NCI-H1417 (cell line): Measurements from ENCODE around the gene SLC23A3.

Source experiments
- DNase-seq, 3 experiments: peaks; one replicate each; lab custom pipeline; 2025; lab: John Stamatoyannopoulos, UW

The SLC23A3 gene

GRCh38 chr2:219175928-219176817 lies 6.3 kb upstream of the SLC23A3 start:
- peak in 1 of 3 experiments; percentile 85 for DNase-seq

DNA sequence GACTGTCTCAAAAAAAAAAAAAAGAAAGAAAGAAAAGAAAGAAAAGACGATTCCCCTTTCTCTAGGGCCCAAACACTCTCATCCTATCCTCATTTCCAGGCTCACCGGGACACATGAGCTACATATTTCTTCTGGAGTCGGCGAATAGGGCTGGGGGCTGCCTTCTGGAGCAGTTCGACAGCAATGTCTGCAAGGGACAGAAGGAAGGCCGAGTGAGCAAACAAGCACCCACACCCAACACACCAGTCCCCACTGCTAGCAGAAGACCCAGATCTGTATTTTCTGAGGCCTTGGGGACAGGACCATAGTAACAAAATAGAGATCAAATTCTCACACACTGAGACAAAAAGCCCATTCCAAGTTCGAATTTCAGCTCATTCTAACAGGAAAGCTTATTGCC lies 5.7 kb upstream of the SLC23A3 start:
- DNase-seq: no peak

GRCh38 chr2:219174801-219175200 lies 5.0 kb upstream of the SLC23A3 start:
- DNase-seq: no peak

GRCh38 chr2:219174146-219174545 lies 4.3 kb upstream of the SLC23A3 start:
- no peak for DNase-seq

DNA sequence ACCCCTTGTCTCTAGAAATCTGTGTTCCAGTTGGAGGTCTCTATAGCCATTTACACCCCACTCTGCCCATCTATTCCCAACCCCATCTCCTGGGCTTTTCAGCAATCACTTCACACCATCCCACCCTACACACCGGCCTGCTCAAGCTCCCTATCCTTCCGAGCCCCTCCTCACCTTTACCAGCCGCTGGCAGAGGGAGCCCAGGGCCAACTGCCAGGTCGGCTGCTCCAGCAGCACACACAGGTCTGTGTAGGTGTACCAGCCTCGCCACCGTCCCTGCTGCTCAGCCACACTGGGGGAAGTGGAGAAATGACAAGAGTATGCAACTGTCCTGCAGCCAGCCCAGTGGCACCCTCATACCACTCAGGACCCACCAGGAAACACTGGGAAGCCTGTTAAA lies 3.3 kb upstream of the SLC23A3 start:
- DNase-seq: no peak

- no peak for DNase-seq
Measured at GRCh38 chr2:219172231-219173154, 2.7 kb upstream of the SLC23A3 start.

DNA sequence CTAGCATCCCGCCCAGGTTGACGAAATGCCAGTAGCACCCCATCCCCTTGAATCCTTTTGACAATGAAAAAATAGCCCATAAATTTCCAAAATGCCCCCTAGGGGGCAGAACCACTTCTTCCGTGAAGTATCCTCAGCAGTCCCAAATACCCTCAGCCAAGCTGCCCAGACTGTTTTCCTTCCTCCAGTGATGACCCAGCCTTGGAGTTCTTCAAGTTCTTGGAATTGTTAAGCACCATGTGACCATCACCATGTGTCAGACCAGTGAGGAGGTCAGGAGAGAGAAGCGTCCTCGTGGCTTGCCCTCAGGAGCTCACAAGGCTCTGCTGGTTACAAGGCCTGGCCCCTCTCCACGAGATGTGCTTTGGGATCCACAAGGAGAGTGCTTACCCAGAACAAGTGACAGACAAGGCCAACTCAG lies 1.4 kb upstream of the SLC23A3 start:
- peak; percentile 8 to 59 (median 19) for DNase-seq

DNA sequence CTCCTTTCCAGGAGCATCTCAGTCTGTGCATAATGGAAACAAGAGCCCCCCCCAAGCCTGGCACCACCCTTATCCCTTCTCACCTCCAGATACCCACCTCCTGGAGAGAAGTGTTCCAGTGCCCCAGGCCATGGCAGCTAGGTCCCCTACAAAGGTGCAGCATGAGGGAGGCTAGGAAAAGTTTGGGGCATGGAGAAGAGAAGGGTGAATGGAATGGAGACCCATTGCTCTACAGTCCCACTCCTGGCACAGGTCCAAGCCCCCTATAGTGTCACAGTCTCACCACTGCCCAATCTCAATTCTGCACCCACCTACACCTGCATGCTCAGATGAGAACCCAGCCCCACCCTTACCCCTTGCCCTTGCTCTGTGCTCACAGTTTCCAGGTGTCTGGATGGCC lies 897 bp downstream of the SLC23A3 start:
- no peak for DNase-seq

DNA sequence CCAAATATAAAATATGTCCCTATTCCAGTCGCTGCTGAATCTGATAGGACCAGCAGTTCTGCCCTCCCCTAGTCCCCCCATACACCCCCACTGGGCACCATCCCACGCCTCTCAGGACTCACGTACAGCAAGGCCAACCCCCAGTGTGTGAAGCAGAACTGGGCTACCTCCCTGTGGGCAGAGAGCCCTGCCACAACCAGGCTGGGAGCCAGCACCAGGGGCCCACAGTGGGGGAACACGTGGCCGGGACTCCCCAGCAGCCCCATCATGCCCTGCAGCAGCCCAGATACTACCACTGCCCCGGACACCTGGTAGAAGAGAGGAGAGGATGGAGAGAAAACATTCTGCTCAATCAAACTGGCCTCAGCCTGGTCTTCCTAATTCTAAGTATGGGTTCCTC lies 1.3 kb downstream of the SLC23A3 start:
- no peak for DNase-seq

DNA sequence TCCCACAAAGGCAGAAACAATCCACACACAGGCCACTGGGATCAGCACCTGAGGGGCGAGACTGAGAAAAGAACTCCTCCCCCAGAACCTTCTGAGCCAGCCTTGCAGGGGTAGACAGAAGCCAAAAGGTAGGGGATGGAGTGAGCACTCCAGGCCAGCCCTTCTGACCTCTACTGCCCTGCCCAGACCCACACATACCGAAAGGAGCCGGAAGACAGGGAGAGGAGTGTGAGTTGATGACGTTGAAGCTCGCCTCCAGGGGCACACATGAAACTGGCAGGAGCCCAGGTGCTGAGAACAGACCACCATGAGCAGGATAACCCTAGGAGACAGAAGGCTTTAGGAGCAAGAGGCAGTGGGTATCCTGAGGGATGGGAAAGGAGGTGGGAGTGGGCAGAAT lies 1.8 kb downstream of the SLC23A3 start:
- no peak for DNase-seq

- no peak for DNase-seq
Measured at GRCh38 chr2:219165058-219165911, 4.5 kb downstream of the SLC23A3 start.

GRCh38 chr2:219163156-219163555 lies 6.7 kb downstream of the SLC23A3 start:
- DNase-seq: no peak

DNA sequence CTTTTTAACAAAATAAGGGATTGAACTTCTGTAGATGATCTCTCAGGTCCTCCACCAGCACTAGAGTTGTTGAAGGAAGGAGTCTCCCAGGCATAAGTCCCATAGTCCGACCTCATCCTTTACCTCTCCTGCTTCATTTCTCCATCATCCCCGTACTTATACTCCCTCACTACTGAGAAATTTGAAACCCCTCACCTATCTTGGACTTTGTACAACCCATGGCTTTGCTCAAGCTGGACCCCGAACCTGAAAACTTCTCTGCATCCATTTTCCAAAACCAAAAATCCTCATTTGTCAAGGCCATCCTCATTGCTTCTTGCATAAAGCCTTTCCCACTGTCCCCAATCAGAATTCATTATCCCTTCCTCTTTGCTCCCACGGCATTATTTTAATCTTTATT lies 8.7 kb downstream of the SLC23A3 start:
- DNase-seq: no peak

- DNase-seq: peak; percentile 76 to 97 (median 95)
Measured at GRCh38 chr2:219160186-219161017, 9.4 kb downstream of the SLC23A3 start, which contains the start of gene NHEJ1. TSS of gene NHEJ1 (minus strand) at chr2:219160815. CDS start at chr2:219158362, 2,453 bp downstream.

GRCh38 chr2:219159771-219160185 lies 10.1 kb downstream of the SLC23A3 start:
- no peak for DNase-seq

DNA sequence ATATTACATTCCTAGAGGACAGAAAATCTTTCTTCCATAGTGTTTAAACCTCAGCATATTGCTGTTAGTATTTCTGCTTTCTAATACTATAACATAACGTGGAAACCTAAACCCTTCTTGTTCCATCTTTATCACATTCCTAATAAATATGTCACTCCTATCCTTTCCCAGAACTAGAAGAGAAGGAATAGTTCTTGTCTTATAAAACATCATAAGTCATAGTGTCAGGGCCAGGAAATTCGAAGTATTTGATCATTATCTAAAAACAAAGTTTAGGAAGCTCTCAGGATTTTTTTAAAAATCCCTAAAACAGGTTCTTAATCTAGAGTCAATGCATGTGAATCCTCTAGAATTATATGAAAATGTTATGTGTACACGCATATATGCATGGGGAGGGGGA lies 11.2 kb downstream of the SLC23A3 start:
- DNase-seq: no peak

GRCh38 chr2:219158025-219158424 lies 11.8 kb downstream of the SLC23A3 start:
- DNase-seq: no peak

DNA sequence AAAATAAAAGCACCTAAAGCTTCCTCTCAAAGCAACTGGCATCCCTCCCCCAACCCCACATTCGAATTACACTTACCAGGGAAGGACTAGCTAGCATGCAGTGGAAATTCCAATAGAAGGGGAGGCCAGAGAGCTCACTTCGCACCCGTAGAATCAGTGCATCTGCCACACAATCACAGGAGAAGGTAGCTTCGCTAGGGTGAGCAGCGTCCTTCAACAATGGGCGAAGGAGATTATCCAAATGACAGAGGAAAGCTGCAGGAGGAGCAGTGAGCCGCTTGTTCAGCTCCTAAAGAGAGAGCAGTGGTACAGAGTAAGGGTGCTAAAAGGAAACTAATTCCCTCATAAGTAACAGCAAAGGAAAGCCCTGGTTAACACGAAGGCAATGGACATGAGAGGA lies 12.4 kb downstream of the SLC23A3 start:
- no peak for DNase-seq

DNA sequence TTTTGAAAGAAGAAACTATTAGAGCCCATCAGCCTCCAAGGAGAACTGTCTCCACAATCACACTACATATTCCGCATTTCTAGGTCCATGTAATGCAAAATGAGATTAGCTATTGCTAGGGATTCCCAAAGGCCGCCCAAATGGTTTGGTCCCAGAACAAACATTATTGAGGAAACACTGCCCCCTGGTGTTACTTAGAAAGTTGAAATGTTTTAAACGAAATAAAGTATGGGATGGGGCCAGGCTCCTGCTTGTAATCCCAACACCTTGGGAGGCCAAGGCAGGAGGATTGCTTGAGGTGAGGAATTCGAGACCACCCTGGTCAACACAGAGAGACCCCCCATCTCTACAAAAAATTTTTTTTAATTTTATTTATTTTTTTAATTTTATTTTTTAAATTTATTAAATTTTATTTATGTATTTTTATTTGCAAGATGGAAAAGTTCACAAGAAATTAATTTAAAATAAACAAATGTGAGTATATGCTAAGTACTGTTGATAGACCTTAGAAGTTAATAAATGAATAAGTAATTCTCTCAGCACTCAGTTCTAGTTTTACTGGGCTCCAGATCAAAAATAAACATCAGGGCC lies 14.7 kb downstream of the SLC23A3 start:
- DNase-seq: peak; percentile 67 to 91 (median 70)

DNA sequence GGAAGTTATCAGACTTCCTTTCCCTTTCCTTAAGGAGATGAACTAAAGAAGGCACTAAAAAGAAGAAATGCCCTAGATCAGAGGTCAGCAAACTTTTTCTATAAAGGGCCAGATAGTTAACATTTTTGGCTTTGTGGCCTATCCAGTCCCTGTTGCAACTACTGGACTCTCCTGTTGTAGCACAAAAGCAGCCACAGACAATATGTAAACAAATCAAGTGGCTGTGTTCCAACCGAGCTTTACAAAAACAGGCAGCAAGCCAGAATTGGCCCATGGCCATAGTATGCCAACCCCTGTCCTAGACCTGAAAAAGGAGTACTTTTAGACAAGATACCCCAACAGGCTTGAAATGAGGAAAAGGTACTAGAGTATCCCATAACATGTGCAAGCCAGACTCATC lies 20.2 kb downstream of the SLC23A3 start:
- DNase-seq: peak in 1 of 3 experiments; percentile 42
